BLaER1 treated with 17β-estradiol and CSF1 and Interleukin-3, amounts not matched to agents 10 nM and 100 nM (cell line): Measurements from ENCODE around the gene MORC2.
A peak's percentile ranks its signal among the peaks of the same experiment; 100 is the strongest.

Experiments used
- H3K27ac ChIP-seq, 11 experiments: shearing (Covaris generic); formaldehyde crosslinking; 2 replicates each; pipeline ENCODE4 v1.8.1; 2022
- H3K27me3 ChIP-seq, 11 experiments: shearing (Covaris generic); formaldehyde crosslinking; 2 replicates each; pipeline ENCODE4 v1.8.1; 2022
- H3K36me3 ChIP-seq, 11 experiments: shearing (Covaris generic); formaldehyde crosslinking; 2 replicates each; pipeline ENCODE4 v1.8.1; 2022
- H3K4me1 ChIP-seq, 10 experiments: shearing (Covaris generic); formaldehyde crosslinking; 2 replicates each; pipeline ENCODE4 v1.8.1; 2022
- H3K4me2 ChIP-seq, 11 experiments: shearing (Covaris generic); formaldehyde crosslinking; 2 replicates each; pipeline ENCODE4 v1.8.1; 2022
- H3K4me3 ChIP-seq, 10 experiments: shearing (Covaris generic); formaldehyde crosslinking; 2 replicates each; pipeline ENCODE4 v1.8.1; 2022
- H3K9ac ChIP-seq, 11 experiments: shearing (Covaris generic); formaldehyde crosslinking; 2 replicates each; pipeline ENCODE4 v1.8.1; 2022
- H3K9me3 ChIP-seq, 11 experiments: shearing (Covaris generic); formaldehyde crosslinking; replicated peaks in 1 of 11; 2 replicates each; pipeline ENCODE4 v1.8.1; 2022
- H4K20me1 ChIP-seq, 11 experiments: shearing (Covaris generic); formaldehyde crosslinking; 2 replicates each; pipeline ENCODE4 v1.8.1; 2022
- Cebpa-rat ChIP-seq, 11 experiments: shearing (Covaris generic); IDR thresholded peaks; 2 replicates each; pipeline ENCODE4 v1.8.1; 2022

Gene MORC2

DNA sequence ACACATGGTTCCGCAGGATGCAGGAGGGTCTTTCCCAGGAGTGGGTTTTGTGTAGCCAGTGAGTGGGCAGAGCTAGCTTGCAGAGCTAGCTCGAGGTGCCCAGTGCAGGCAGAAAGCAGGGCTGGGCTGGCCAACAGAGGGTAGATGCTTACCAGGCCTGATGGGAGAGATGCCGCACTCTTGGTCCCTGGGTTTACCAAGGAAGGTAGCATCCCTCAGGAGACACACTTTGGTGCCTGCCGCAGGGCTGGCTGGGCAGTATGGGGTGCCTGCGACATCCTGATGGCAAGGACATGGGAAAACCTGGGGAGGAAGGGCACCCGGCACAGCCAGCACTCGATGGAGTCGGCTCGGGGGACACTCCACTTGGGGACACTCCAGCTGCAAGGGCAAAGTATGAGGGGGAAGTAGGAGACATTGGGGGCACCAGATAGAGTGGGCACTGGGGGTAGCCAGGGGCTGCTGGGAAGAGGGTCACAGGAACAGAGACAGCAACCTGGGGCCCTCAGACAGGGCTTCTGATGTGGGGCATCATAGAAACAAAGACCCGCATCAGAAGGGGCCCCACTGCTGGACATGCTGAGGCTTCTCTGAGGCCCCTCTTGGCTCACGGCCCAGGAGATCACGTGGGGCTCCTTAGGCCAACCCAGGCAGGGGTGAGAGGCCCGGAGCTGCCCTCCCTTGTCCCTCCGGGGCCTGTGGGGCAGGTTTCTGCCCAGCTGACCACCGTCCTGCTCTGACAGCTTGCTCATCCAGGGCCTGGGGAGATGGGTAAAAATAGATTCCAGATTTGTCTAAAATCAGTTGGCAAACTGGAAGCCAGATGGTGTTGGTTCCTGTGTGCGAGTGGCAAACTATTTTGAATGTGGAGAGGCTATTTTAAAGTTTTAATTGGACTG lies 89.8 kb downstream of the MORC2 start:
- no peak overlapping the region; a peak in 1 of 20 replicates for H3K4me3 ChIP-seq
- H3K4me1 ChIP-seq = peaks cover 5 to 72% (median 59%) of the 10 kb centered on the region in 10 experiments; a peak in 19 of 20 replicates
- peaks cover 0 to 12% (median 0%) of the 10 kb centered on the region in 11 experiments; a peak in 2 of 22 replicates for H4K20me1 ChIP-seq
- H3K9me3 ChIP-seq = no peaks in the 10 kb centered on the region
- no peaks in the 10 kb centered on the region for H3K27me3 ChIP-seq
- no peaks in the 10 kb centered on the region for H3K36me3 ChIP-seq
- no peak for TF ChIP-seq Cebpa-rat (IDR thresholded peaks at IDR 0.05)
- peak overlapping the region in 10 of 11 experiments; percentile 3 to 98 (median 78); a peak in 19 of 22 replicates for H3K4me2 ChIP-seq
- H3K9ac ChIP-seq = peak overlapping the region in 5 of 11 experiments; percentile 20 to 59 (median 42); a peak in 5 of 22 replicates
- peak overlapping the region in 7 of 11 experiments; percentile 3 to 62 (median 46); a peak in 12 of 22 replicates for H3K27ac ChIP-seq

DNA sequence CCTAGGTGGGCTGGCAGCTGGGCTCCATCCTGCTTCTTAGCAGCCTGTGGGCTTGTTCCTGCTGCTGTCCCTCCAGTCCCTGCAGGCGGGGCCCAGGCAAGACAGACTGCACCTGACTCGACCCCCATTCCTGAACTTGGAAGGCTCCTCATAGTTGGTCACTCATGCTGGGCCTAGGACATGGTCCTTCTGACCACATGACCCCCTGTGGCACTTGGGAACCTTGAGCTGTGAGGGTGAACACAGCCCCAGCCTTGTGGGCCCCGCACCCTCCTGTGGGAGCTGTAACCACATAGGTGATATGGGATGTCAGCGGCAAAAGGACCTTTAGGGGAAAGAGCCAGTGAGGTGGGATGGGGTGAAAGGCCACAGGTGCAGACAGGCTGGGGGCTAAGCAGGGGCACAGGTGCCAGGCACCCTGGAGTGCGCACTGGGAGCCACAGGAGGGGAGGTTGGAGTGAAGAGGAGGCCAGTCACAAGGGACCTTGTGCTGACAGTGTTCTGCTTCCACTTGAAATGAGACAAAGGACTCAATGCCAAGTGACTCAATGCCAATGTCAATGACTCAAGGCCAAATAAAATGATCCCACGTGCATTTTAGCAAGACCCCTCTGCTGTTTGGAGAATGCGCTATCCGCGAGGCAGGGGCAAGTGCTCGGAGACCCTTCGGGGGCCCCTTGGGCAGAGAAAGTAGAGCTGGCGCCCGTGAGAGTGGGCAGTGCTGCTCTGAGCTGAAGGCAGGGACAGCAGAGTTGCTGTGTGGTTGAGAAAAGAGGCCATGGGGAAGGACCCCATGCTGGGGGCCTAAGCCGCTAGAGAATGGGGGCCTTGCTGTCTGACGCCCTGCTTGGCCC lies 90.7 kb downstream of the MORC2 start:
- H3K27me3 ChIP-seq = no peaks in the 10 kb centered on the region
- 0 out of 22 replicates have a peak overlapping the region, but pooled peaks of 1 of the 11 experiments have one; percentile 59 for H3K9ac ChIP-seq
- H3K9me3 ChIP-seq = no peaks in the 10 kb centered on the region
- H3K4me1 ChIP-seq = peaks cover 5 to 69% (median 59%) of the 10 kb centered on the region in 10 experiments; a peak in 19 of 20 replicates
- peak overlapping the region in 2 of 11 experiments; percentile 9 to 59; a peak in 2 of 22 replicates for H3K27ac ChIP-seq
- no peak for TF ChIP-seq Cebpa-rat (IDR thresholded peaks at IDR 0.05)
- no peaks in the 10 kb centered on the region for H3K36me3 ChIP-seq
- H3K4me2 ChIP-seq = peak overlapping the region in 9 of 11 experiments; percentile 53 to 98 (median 80); a peak in 17 of 22 replicates
- H4K20me1 ChIP-seq = peaks cover 0 to 12% (median 0%) of the 10 kb centered on the region in 11 experiments; a peak in 2 of 22 replicates
- no peak overlapping the region for H3K4me3 ChIP-seq

GRCh38 chr22:30876915-30877553 lies 91.5 kb downstream of the MORC2 start:
- no peak overlapping the region for H3K4me3 ChIP-seq
- no peaks in the 10 kb centered on the region for H3K27me3 ChIP-seq
- H3K4me2 ChIP-seq = peak overlapping the region in 9 of 11 experiments; percentile 15 to 98 (median 80); a peak in 17 of 22 replicates
- TF ChIP-seq Cebpa-rat (IDR thresholded peaks at IDR 0.05) = no peak
- H3K36me3 ChIP-seq = no peaks in the 10 kb centered on the region
- H3K4me1 ChIP-seq = peaks cover 5 to 69% (median 59%) of the 10 kb centered on the region in 10 experiments; a peak in 19 of 20 replicates
- no peaks in the 10 kb centered on the region for H3K9me3 ChIP-seq
- H4K20me1 ChIP-seq = peaks cover 0 to 12% (median 0%) of the 10 kb centered on the region in 11 experiments; a peak in 2 of 22 replicates
- peak overlapping the region in 2 of 11 experiments; percentile 7 to 37; a peak in 1 of 22 replicates for H3K9ac ChIP-seq
- 0 out of 22 replicates have a peak overlapping the region, but pooled peaks of 1 of the 11 experiments have one; percentile 22 for H3K27ac ChIP-seq

DNA sequence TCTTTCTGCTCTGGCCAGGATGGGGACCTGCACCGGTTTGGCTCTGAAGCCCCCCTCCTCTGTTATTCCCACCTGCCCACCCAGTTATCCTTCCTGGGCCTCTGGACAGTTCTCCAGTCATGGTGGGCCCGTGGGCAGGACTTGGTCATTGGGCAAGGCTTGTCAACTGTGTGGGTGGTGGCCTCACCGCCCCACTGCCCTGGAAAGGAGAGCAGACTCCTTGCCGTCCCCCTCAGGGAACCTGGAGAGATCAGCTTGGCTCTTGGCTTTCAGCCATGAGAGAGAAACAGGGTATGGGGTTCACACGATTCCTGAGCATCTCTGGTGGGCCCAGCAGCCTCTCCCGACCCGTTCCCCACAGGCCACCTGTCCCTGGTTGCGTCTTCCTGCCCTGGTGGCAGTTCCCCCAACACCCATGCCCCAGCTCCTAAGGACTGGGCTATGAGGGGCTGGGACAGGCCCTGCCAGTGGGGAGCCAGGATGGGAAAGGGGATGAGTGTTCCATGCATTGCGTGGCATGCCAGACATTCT lies 92.3 kb downstream of the MORC2 start:
- peak overlapping the region in 1 of 11 experiments; percentile 22; a peak in 1 of 22 replicates for H3K27ac ChIP-seq

DNA sequence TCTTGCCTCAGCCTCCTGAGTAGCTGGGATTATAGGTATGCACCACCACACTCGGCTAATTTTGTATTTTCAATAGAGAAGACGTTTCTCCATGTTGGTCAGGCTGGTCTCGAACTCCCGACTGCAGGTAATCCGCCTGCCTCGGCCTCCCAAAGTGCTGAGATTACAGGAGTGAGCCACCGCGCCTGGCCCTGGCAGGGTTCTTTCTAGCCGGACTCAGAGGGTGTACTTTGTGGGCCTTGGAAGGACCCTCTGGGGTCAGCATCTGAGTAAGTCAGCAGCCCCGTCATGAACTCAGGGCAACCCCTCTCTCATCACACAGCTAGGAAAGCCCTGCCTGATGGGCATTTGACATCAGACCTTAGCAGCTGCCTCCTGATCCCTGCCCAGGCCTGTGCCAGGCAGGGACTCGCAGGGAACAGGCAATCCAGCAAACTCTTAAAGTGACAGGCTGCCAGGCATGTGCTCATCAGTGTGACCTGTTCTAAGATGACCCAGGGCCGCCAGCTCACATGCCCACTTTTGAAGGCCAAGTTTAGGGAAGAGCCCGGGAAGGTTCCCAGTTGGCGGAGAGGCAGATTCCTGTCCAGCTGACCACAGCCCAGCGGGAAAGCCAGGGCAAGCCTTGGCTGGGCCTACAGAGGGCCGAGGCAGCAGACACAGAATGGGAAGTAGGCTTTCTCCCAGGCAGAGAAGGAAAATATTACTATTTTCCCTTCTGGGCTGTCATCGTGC lies 92.9 kb downstream of the MORC2 start:
- no peaks in the 10 kb centered on the region for H3K9me3 ChIP-seq
- peak overlapping the region in 8 of 11 experiments; percentile 71 to 98 (median 84); a peak in 13 of 22 replicates for H3K4me2 ChIP-seq
- H3K4me3 ChIP-seq = no peak overlapping the region
- no peak overlapping the region for H3K9ac ChIP-seq
- H4K20me1 ChIP-seq = peaks cover 0 to 13% (median 0%) of the 10 kb centered on the region in 11 experiments; a peak in 2 of 22 replicates
- no peak for TF ChIP-seq Cebpa-rat (IDR thresholded peaks at IDR 0.05)
- H3K36me3 ChIP-seq = no peaks in the 10 kb centered on the region
- no peak overlapping the region for H3K27ac ChIP-seq
- H3K4me1 ChIP-seq = peaks cover 5 to 66% (median 50%) of the 10 kb centered on the region in 10 experiments; a peak in 19 of 20 replicates
- no peaks in the 10 kb centered on the region for H3K27me3 ChIP-seq

More for the DNA sequence above, 92.3 kb downstream of the MORC2 start:
- no peaks in the 10 kb centered on the region for H3K27me3 ChIP-seq
- TF ChIP-seq Cebpa-rat (IDR thresholded peaks at IDR 0.05) = no peak
- peak overlapping the region in 9 of 11 experiments; percentile 7 to 98 (median 80); a peak in 15 of 22 replicates for H3K4me2 ChIP-seq
- H4K20me1 ChIP-seq = peaks cover 0 to 13% (median 0%) of the 10 kb centered on the region in 11 experiments; a peak in 2 of 22 replicates
- 0 out of 22 replicates have a peak overlapping the region, but pooled peaks of 2 of the 11 experiments have one; percentile 7 to 37 for H3K9ac ChIP-seq
- peaks cover 5 to 68% (median 55%) of the 10 kb centered on the region in 10 experiments; a peak in 19 of 20 replicates for H3K4me1 ChIP-seq
- H3K9me3 ChIP-seq = no peaks in the 10 kb centered on the region
- H3K36me3 ChIP-seq = no peaks in the 10 kb centered on the region
- no peak overlapping the region for H3K4me3 ChIP-seq
